Sigmoid colon (tissue), 7 donors: Measurements from ENCODE around the gene ALKBH5. TPM values are rescaled to one million over a fixed set of nuclear protein-coding genes. Genes with fewer than 3 reads are reported as not detected.

ENCODE experiments used
- DNase-seq: peaks from one replicate; pipeline ENCODE4 v3.0.0-alpha.2; 2019
- H3K27ac ChIP-seq, 4 donors: fragments of 200-600 bp; sonication (generic); one replicate each; pipeline ENCODE4 v1.5.1; 2016 to 2019; ENCODE audit warnings: mild to moderate bottlenecking in 1 of 4
- H3K27me3 ChIP-seq, 3 donors: fragments of 200-600 bp; sonication (generic); one replicate each; pipeline ENCODE4 v1.5.1; 2019; ENCODE audit warnings: mild to moderate bottlenecking in 1 of 3
- H3K36me3 ChIP-seq, 4 donors: fragments of 200-600 bp; sonication (generic); one replicate each; pipeline ENCODE4 v1.5.1; 2016 to 2019
- H3K4me1 ChIP-seq, 4 donors: fragments of 200-600 bp; sonication (generic); one replicate each; pipeline ENCODE4 v1.5.1; 2017 to 2019
- H3K4me3 ChIP-seq, 4 donors: fragments of 200-600 bp; sonication (generic); one replicate each; pipeline ENCODE4 v1.5.1; 2017 to 2019; ENCODE audit warnings: mild to moderate bottlenecking in 2 of 4, moderate library complexity in 1 of 4
- H3K9me3 ChIP-seq, 4 donors: fragments of 200-600 bp in 3 of 4; sonication (generic) in 3 of 4; one replicate each; pipeline versions ENCODE4 v1.5.1 to v1.6.1; 2013 to 2019
- EP300 ChIP-seq, 4 donors: sonication (generic); formaldehyde crosslinking; IDR thresholded peaks; one replicate each; pipeline ENCODE4 v1.6.1; 2017; ENCODE audit warnings: antibody characterized with exemption in 4 of 4
- POLR2A ChIP-seq, 2 donors: fragments of 450-650 bp; IDR thresholded peaks; one replicate each; pipeline ENCODE4 v1.6.1; 2016; ENCODE audit warnings: antibody characterized with exemption in 2 of 2, mild to moderate bottlenecking in 2 of 2, moderate library complexity in 2 of 2
- POLR2AphosphoS5 ChIP-seq, 4 donors: sonication (generic); formaldehyde crosslinking; IDR thresholded peaks; one replicate each; pipeline ENCODE4 v1.6.1; 2017; ENCODE audit warnings: antibody characterized with exemption in 4 of 4
- WGBS, 2 donors: extraction: QIAGEN DNeasy Blood & Tissue Kit; methylation state at CpG; one replicate each; pipeline ENCODE4 v1.1.7; 2013; 5-methylcytosine and 5-hydroxymethylcytosine counted together
- intact Hi-C: fragments of 100-400 bp; cut with DNase I; formaldehyde crosslinking; loops from one replicate; pipeline ENCODE4 v1.15.1; 2023
- polyA plus RNA-seq, 3 donors: library from polyadenylated mRNA; stranded (reverse); fragments of 200-250 nt; gene quantifications; one replicate each; pipeline ENCODE4 v1.2.3, GENCODE V29; 2013
- total RNA-seq, 4 donors: library from RNA; depleted of rRNA; stranded (reverse); fragments of >200 nt; gene quantifications; one replicate each; pipeline ENCODE4 v1.1.0, GENCODE V29; 2016
- TF ChIP-seq, protein P1 (sequence below), 4 experiments: fragments of 450-650 bp in 3 of 4; fragments of 200-600 bp in 1 of 4; IDR thresholded peaks; one replicate each; pipeline ENCODE4 v1.5.1; 2016 to 2019; ENCODE audit warnings: antibody characterized with exemption in 4 of 4, mild to moderate bottlenecking in 3 of 4, moderate library complexity in 2 of 4
- donor health status: healthy with polysubstance abuse.
- donor health status: Bipolar disorder and iron deficiency.
- donor health status: healthy.

Gene ALKBH5
- total and polyA plus RNA-seq, 7 donors: 36.6 to 109 (median 100) TPM

DNA sequence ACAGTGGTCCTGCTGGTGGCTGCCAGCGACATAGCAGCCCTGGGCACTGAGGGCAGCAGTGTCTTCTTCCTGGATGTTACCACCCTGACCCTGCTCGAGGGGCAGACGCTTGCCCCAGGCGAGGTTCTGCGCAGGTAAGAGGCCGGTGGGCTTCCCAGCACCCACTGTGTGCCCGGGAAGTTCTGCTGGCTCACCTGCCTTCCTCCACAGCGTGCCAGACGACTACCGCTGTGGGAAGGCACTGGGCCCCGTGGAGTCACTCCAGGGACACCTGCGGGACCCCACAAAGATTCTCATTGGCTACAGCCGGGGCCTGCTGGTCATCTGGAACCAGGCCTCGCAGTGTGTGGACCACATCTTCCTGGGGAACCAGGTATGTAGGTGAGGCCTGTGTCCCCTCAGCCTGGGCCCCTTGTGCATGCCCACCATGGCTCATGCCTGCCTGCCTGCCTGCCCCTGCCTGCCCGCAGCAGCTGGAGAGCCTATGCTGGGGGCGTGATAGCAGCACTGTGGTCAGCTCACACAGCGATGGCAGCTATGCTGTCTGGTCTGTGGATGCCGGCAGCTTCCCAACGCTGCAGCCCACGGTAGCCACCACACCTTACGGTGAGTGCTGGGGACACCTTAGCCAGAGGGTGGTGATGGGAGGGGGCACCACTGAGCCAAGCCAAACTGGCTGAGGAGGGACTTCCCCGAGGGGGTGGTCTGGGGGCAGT is 50.3 kb downstream of the ALKBH5 start:
- Histone ChIP-seq H3K36me3 (peaks cover 0 to 63% (median 25%) of the 10 kb centered on the region in 4 donors), H3K9me3 (no peaks in the 10 kb centered on the region), H3K4me3 (no peak overlapping the region), H3K27ac (no peak overlapping the region), H3K27me3 (no peaks in the 10 kb centered on the region), H3K4me1 (no peaks in the 10 kb centered on the region)
- 94 to 95% methylated on average over 22 of the region's 22 CpGs for WGBS, 2 donors
- TF ChIP-seq POLR2A (IDR thresholded peaks at IDR 0.05) (no peak), EP300 (IDR thresholded peaks at IDR 0.05) (no peak), POLR2AphosphoS5 (IDR thresholded peaks at IDR 0.05) (no peak)
- TF ChIP-seq, protein P1, sequence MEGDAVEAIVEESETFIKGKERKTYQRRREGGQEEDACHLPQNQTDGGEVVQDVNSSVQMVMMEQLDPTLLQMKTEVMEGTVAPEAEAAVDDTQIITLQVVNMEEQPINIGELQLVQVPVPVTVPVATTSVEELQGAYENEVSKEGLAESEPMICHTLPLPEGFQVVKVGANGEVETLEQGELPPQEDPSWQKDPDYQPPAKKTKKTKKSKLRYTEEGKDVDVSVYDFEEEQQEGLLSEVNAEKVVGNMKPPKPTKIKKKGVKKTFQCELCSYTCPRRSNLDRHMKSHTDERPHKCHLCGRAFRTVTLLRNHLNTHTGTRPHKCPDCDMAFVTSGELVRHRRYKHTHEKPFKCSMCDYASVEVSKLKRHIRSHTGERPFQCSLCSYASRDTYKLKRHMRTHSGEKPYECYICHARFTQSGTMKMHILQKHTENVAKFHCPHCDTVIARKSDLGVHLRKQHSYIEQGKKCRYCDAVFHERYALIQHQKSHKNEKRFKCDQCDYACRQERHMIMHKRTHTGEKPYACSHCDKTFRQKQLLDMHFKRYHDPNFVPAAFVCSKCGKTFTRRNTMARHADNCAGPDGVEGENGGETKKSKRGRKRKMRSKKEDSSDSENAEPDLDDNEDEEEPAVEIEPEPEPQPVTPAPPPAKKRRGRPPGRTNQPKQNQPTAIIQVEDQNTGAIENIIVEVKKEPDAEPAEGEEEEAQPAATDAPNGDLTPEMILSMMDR (IDR thresholded peaks at IDR 0.05): no peak
- intact Hi-C loops: no loop called here
- no peak for DNase-seq

DNA sequence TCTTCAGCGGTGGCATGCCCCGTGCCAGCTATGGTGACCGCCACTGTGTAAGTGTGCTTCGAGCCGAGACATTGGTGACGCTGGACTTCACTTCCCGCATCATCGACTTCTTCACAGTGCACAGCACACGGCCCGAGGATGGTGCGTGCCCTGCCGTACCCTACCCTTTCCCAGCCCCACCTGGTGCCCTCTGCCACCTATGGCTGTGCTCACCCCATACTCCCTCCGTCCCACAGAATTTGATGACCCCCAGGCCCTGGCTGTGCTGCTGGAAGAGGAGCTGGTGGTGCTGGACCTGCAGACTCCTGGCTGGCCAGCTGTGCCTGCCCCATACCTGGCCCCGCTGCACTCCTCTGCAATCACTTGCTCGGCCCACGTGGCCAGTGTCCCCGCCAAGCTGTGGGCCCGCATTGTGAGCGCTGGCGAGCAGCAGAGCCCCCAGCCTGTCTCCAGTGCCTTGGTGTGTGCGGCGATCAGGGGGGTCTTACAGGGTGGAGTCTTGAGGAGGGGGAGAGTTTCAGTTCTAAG is 51.3 kb downstream of the ALKBH5 start:
- H3K9me3 ChIP-seq: no peaks in the 10 kb centered on the region
- WGBS, 2 donors: 96 to 97% methylated on average over 22 of the region's 22 CpGs
- no peak overlapping the region for H3K4me3 ChIP-seq
- no peak for DNase-seq
- peaks cover 0 to 67% (median 25%) of the 10 kb centered on the region in 4 donors for H3K36me3 ChIP-seq
- no peak overlapping the region for H3K27ac ChIP-seq
- H3K4me1 ChIP-seq: no peaks in the 10 kb centered on the region
- intact Hi-C loops: no loop called here
- H3K27me3 ChIP-seq: no peaks in the 10 kb centered on the region
- no peak for TF ChIP-seq POLR2AphosphoS5 (IDR thresholded peaks at IDR 0.05)
- no peak for TF ChIP-seq POLR2A (IDR thresholded peaks at IDR 0.05)
- no peak for TF ChIP-seq EP300 (IDR thresholded peaks at IDR 0.05)
- TF ChIP-seq, protein P1 (IDR thresholded peaks at IDR 0.05): no peak

DNA sequence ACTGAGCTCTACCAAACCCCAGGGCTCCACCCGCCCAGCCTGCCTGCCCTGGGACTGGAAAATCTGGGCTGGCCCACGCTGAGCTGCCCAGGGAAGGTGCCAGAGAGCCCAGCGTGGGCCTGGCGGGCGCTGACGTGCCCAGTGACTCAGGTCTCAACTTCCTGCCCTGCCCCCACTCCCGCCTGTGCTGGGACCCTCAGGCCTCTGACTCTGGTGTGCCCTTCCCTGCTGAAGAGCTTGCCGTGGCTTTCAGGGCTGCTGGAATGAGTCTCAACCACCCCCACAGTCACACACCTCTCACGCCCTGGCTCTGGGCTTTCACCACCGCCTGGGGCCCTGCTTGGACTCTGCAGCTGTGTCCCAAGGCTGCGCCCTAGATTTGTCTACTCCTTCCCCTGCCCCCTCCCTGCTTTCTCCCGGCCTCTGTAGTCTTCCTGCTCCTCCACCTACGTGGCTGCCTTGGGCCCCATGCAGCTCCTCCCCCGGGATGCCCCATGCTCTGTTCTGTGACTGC is 52.2 kb downstream of the ALKBH5 start:
- no peak overlapping the region for H3K27ac ChIP-seq
- no peaks in the 10 kb centered on the region for H3K27me3 ChIP-seq
- peaks cover 0 to 67% (median 25%) of the 10 kb centered on the region in 4 donors for H3K36me3 ChIP-seq
- WGBS, 2 donors: 83 to 84% methylated on average over 14 of the region's 14 CpGs
- TF ChIP-seq EP300 (IDR thresholded peaks at IDR 0.05) (no peak), POLR2AphosphoS5 (IDR thresholded peaks at IDR 0.05) (no peak), POLR2A (IDR thresholded peaks at IDR 0.05) (no peak)
- no peak for DNase-seq
- H3K4me3 ChIP-seq: no peak overlapping the region
- intact Hi-C loops: no loop called here
- no peaks in the 10 kb centered on the region for H3K9me3 ChIP-seq
- no peaks in the 10 kb centered on the region for H3K4me1 ChIP-seq

DNA sequence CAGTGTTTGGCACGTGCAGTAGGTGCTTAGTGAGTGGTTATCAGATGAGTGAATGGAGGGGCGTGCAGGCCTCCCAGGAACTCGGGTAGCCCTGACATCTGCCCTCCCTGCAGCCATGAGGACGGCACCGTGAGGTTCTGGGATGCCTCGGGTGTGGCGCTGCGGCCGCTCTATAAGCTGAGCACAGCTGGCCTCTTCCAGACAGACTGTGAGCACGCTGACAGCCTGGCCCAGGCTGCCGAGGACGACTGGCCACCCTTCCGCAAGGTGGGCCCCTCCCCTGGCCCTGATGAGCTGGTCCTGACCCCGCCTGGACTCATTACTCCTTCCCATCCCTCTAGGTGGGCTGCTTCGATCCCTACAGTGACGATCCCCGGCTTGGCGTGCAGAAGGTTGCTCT is 52.9 kb downstream of the ALKBH5 start:
- intact Hi-C loops: no loop called here
- Histone ChIP-seq H3K4me3 (no peak overlapping the region), H3K27ac (no peak overlapping the region), H3K27me3 (no peaks in the 10 kb centered on the region), H3K4me1 (no peaks in the 10 kb centered on the region), H3K9me3 (no peaks in the 10 kb centered on the region), H3K36me3 (peaks cover 0 to 71% (median 25%) of the 10 kb centered on the region in 4 donors)
- WGBS, 2 donors: 93% methylated on average over 18 of the region's 18 CpGs
- no peak for DNase-seq
- TF ChIP-seq POLR2A (IDR thresholded peaks at IDR 0.05) (no peak), EP300 (IDR thresholded peaks at IDR 0.05) (no peak), POLR2AphosphoS5 (IDR thresholded peaks at IDR 0.05) (no peak)
- TF ChIP-seq, protein P1 (IDR thresholded peaks at IDR 0.05): no peak

DNA sequence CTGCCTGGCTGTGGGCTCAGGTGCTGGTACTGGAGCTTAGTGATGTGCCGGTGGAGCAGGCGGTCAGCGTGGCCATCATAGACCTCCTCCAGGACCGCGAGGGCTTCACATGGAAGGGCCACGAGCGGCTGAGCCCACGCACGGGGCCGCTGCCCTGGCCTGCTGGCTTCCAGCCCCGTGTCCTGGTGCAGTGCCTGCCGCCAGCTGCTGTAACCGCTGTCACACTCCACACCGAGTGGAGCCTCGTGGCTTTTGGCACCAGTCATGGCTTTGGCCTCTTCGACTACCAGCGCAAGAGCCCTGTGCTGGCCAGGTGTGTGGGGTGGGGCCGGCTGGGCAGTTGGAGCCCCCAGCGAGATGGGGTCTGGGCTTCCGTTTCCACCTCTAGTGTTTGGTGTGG is 53.8 kb downstream of the ALKBH5 start:
- H3K4me1 ChIP-seq: no peaks in the 10 kb centered on the region
- no peak for DNase-seq
- no peak overlapping the region for H3K27ac ChIP-seq
- TF ChIP-seq POLR2AphosphoS5 (IDR thresholded peaks at IDR 0.05) (no peak), EP300 (IDR thresholded peaks at IDR 0.05) (no peak), POLR2A (IDR thresholded peaks at IDR 0.05) (no peak)
- TF ChIP-seq, protein P1 (IDR thresholded peaks at IDR 0.05): no peak
- intact Hi-C loops: no loop called here
- 93% methylated on average over 20 of the region's 20 CpGs for WGBS, 2 donors
- H3K9me3 ChIP-seq: no peaks in the 10 kb centered on the region
- H3K27me3 ChIP-seq: no peaks in the 10 kb centered on the region
- no peak overlapping the region for H3K4me3 ChIP-seq
- H3K36me3 ChIP-seq: peaks cover 0 to 77% (median 25%) of the 10 kb centered on the region in 4 donors
